GM12872 (cell line): ENCODE measurements around the gene SMIM14.
A peak's percentile ranks its signal among the peaks of the same experiment; 100 is the strongest.

ENCODE experiments used
- TF ChIP-seq, protein P1 (sequence below): IDR thresholded peaks from 3 replicates; pipeline ENCODE4 v1.5.1; 2011; ENCODE audit warnings: low read depth, mild to moderate bottlenecking, low read length, moderate library complexity; ENCODE audit not compliant: insufficient read depth

SMIM14 gene

DNA sequence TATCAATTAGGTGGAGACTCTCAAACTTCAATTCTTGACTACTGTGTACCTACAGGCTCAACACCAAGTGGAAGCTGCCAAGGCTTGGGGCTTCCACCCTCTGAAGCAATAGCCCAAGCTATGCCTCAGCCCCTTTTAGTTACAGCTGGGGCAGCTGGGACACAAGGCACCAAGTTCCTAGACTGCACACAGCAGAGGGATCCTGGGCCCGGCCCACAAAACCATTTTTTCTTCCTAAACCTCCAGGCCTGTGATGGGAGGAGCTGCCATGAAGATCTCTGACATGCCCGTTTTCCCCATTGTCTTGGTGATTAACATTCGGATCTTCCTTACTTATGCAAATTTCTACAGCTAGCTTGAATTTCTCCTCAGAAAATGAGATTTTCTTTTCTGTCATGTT lies 108.0 kb downstream of the SMIM14 start:
- TF ChIP-seq, protein P1, sequence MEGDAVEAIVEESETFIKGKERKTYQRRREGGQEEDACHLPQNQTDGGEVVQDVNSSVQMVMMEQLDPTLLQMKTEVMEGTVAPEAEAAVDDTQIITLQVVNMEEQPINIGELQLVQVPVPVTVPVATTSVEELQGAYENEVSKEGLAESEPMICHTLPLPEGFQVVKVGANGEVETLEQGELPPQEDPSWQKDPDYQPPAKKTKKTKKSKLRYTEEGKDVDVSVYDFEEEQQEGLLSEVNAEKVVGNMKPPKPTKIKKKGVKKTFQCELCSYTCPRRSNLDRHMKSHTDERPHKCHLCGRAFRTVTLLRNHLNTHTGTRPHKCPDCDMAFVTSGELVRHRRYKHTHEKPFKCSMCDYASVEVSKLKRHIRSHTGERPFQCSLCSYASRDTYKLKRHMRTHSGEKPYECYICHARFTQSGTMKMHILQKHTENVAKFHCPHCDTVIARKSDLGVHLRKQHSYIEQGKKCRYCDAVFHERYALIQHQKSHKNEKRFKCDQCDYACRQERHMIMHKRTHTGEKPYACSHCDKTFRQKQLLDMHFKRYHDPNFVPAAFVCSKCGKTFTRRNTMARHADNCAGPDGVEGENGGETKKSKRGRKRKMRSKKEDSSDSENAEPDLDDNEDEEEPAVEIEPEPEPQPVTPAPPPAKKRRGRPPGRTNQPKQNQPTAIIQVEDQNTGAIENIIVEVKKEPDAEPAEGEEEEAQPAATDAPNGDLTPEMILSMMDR = no peak

DNA sequence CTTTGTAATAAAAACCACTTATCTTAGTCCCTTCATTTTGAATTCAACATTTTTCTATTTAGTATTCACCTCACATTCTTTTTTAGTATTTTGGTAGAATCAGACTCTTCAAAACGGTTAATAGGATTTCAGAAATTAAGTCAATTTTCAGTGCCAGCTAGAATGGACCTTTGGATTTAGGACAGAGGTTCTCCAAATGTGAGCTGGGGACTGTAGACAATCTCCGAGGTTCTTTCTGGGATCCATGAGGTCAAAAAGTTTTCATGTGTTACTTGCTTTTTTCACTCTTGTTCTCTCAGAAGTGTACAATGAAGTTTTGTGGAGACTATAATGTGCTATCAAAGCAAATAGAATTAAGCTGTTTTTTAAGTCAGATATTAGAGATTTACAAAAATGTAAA lies 109.1 kb downstream of the SMIM14 start:
- TF ChIP-seq, protein P1 = no peak

DNA sequence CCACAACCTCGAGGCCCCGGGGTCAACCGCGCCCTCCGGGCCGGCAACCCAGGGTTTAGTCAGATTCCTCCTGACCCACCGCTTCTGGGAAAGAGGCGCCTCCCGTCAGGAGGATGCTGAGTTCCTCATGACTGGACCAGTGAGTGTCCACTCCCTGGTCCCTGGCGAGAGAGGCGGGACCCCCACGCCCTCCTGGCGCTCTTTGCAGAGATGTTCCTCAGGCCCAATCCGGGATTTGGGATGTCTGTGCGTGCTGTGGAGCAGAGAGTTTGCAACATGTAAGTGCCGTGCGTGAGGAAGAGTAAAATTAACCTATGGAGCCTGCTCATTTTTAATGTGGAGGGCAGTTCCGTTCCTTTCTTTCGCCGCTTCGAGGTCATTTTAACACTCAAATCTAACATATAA lies 110.6 kb downstream of the SMIM14 start:
- TF ChIP-seq, protein P1 = no peak

DNA sequence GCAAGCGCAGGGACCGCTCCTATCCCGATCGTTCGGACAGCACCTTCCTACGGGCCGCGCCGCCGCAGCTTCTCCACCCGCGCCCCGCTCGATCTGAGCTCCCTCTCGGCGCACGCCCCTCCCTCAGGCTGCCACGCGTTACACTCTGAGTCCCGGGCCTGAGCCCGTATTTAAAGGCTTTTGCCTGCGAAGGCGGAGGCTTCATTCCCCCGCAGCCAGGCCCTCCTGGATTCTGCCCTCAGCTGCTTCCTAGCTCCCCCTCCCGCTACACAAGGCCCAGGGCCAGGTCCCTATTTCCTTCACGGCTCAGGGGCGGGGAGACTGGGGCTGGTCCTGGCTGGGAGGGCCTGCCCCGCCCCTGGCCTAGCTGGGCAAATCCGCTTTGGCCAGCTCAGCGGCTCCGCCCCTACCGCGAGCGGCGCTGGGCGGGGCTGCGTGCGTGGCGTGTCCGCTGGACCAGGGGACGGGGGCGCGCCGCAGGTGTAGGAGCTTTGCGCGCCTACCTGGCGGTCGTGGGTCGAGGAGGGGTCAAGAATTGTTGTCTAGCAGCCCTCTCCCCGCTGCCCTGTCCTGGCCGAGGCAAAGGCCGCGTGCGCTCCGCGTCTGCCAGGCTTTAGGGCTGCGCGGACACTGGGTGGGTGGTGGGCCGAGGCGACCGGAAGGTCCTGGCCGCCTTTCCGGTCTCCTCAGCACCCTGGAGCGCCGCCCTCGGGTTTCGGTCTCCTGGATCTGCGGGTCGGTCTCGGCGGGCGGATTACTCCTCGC lies 111.2 kb downstream of the SMIM14 start, which contains the start of gene UGDH:
UGDH (minus strand) TSS at position 144 of the 765 bp plus-strand sequence. CDS start 5,927 bp downstream, outside the sequence.
- TF ChIP-seq, protein P1 = 0 out of 3 replicates have a peak, but pooled peaks have one; percentile 29

DNA sequence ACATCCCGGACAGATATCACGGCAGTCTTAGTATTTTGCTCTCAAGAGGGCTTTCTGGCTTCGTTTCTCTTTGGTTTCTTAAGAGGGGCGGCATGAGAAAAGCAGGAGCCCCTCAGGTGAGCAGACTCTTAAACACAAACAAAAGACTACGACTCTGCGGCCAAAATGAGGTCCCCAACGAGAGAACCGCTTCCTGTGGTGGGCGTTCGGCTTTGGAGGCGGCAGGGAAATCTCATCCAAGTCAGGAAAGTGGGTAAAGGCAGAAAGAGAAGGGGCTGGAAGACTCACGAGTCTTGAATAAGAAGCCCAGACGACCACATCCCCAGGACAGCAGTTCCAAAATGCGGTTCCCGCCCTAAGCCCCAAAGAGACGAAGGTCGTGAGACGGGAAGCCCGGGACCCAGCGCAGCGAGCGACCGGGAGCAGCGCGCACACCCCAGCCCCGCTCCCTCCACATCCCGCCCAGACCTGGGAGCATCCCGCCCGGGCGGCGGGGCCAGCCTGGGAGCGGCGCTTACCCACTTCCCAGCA lies 111.8 kb downstream of the SMIM14 start:
- TF ChIP-seq, protein P1 = no peak

DNA sequence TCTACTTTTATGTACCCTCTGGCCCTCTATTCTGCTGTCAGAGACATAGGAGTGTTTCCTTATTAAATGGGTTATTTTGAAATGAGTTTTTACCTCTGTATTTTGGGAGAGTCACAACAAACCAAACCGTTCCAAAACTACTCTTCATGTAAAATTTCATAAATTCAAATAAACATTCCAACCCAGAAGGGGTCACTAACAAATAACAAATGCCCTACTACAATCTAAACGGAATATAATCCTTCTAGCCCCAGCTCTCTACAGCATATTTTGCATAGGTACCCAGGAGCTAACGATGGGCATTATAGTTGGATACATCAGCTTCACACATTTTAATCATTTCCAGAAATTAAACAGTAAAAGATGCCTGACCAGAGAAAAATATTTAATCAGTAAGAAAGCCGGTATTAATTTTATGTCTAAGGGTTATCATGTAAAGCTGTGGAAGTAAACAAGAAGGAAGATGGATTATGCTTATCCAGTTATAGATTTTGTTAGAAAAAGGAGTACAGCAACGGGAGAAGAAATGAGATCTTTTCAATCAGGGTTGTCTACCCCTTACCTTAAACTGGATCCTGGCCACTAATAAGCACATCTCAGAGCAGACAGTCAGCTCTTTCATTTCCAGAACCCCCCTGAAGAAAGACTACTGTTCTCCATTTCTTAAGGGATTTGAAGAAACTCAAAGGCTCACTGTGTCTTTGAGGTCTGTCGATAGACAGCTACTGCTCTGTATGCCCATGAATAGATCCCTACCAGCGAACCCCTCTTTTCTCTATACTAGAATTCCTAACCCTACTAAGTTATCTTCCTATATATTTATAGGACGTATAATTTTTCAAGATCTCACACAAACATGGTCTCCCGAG lies 112.6 kb downstream of the SMIM14 start:
- TF ChIP-seq, protein P1 = no peak

DNA sequence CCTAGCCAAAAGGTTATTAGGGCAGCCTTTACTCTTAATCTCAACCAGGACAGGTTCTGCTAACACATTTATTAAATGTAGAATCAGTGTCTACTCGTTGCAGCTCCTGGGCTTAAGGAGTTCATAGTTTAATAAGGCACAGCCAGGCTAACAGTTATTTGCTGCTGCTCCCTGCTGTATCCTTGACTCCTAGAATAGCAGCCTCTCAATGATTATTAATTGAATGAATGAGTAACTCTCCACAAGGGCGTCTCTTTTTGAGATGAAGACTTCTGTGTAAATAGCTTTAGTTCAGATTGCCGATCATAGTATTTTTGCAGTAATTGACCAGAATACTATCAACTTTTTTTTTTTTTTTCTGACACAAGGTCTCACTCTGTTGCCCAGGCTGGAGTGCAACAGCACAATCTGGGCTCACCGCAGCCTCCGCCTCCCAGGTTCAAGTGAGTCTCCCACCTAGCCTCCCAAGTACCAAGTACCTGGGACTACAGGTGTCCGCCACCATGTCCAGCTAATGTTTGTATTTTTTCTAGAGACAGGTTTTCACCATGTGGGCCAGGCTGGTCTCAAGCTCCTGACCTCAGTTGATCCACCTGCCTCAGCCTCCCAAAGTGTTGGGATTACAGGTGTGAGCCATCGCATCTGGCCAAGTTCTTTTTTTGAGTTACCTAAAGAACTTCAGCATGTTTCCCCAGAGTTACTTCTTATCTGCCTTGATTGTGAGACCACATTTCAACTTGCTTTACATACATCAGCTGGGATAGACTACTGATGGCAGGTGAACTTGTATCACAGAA lies 114.3 kb downstream of the SMIM14 start:
- TF ChIP-seq, protein P1 = no peak
